GM10266 (cell line): Measurements from ENCODE around the gene QSOX1.
A peak's percentile ranks its signal among the peaks of the same experiment; 100 is the strongest.

Experiments
- DNase-seq: peaks from one replicate; pipeline ENCODE4 v3.0.0; 2012; ENCODE audit errors: extremely low spot score
- CTCF ChIP-seq: IDR thresholded peaks from 2 replicates; pipeline ENCODE4 v1.5.1; 2012; ENCODE audit warnings: mild to moderate bottlenecking, low read depth; ENCODE audit not compliant: control insufficient read depth, insufficient read depth; ENCODE audit errors: missing control alignments

The QSOX1 gene

GRCh38 chr1:180185281-180185680, 30.6 kb downstream of the QSOX1 start:
- DNase-seq: no peak

GRCh38 chr1:180185971-180186645, 31.4 kb downstream of the QSOX1 start:
- no peak for DNase-seq
- no peak for TF ChIP-seq CTCF

More at GRCh38 chr1:180185281-180185680, 30.6 kb downstream of the QSOX1 start:
- TF ChIP-seq CTCF: no peak

GRCh38 chr1:180186831-180187230, 32.2 kb downstream of the QSOX1 start:
- TF ChIP-seq CTCF: no peak
- DNase-seq: no peak

GRCh38 chr1:180187626-180188025, 33.0 kb downstream of the QSOX1 start:
- no peak for TF ChIP-seq CTCF
- no peak for DNase-seq

- DNase-seq: peak; percentile 59
- peak; percentile 66 for TF ChIP-seq CTCF
These were observed 33.4 kb downstream of the QSOX1 start for GRCh38 chr1:180188091-180188506.

GRCh38 chr1:180188684-180189175, 34.1 kb downstream of the QSOX1 start:
- no peak for DNase-seq
- no peak for TF ChIP-seq CTCF

GRCh38 chr1:180190091-180190490, 35.4 kb downstream of the QSOX1 start:
- DNase-seq: no peak
- TF ChIP-seq CTCF: no peak
